ENCODE results near the gene ACSS2.

ACSS2 gene

DNA sequence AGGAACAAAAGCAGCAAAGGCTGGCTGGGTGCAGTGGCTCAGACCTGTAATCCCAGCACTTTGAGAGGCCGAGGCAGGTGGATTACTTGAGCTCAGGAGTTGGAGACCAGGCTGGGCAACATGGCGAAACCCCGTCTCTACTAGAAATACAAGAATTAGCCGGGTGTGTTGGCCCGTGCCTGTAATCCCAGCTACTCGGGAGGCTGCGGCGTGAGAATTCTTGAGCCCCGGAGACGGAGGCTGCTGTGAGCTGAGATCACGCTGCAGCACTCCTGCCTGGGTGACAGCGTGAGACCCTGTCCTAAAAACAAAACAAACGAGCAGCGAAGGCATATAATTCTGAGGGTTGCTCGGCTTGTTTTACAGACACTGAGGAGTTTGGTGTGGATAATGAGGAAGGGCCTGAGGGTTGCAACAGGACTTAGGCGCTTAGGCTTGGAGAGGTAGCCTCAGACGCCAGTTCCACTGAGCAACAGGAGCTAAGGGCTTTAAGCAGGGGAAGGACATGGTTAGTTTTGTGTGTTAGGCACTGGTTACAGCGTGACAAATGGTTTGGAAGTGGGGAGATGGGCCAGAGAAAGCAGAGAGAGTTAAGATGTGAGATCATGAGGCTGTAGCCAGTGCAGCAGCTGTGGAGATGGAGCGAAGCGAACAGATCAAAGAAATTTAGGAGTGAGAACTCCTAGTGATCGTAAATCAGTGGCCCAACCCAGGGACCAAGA, 80.5 kb downstream of the ACSS2 start:
- no peak overlapping the region for H3K4me3 ChIP-seq (ENCODE audit: low read depth, low read length)
- TF ChIP-seq, protein P1, sequence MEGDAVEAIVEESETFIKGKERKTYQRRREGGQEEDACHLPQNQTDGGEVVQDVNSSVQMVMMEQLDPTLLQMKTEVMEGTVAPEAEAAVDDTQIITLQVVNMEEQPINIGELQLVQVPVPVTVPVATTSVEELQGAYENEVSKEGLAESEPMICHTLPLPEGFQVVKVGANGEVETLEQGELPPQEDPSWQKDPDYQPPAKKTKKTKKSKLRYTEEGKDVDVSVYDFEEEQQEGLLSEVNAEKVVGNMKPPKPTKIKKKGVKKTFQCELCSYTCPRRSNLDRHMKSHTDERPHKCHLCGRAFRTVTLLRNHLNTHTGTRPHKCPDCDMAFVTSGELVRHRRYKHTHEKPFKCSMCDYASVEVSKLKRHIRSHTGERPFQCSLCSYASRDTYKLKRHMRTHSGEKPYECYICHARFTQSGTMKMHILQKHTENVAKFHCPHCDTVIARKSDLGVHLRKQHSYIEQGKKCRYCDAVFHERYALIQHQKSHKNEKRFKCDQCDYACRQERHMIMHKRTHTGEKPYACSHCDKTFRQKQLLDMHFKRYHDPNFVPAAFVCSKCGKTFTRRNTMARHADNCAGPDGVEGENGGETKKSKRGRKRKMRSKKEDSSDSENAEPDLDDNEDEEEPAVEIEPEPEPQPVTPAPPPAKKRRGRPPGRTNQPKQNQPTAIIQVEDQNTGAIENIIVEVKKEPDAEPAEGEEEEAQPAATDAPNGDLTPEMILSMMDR (IDR thresholded peaks at IDR 0.05; ENCODE audit: low read depth, low read length) = no peak

DNA sequence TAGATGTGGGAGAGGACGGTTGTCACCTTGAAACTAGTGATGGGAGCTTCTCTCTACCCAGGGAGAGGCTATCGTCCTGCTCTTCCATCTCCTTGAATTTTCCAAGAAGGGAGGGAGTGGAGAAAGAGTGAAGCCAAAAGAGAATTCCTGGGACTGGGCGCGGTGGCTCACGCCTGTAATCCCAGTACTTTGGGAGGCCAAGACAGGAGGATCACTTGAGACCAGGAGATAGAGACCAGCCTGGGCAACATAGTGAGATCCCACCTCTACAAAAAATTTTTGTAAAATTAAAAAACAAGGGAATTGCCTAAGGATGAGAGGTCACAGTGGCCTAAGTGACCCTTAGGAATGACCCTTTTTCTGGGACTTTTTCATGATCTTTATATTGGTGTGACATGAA, 88.1 kb downstream of the ACSS2 start:
- no peak overlapping the region for H3K4me3 ChIP-seq (ENCODE audit: low read depth, low read length)

DNA sequence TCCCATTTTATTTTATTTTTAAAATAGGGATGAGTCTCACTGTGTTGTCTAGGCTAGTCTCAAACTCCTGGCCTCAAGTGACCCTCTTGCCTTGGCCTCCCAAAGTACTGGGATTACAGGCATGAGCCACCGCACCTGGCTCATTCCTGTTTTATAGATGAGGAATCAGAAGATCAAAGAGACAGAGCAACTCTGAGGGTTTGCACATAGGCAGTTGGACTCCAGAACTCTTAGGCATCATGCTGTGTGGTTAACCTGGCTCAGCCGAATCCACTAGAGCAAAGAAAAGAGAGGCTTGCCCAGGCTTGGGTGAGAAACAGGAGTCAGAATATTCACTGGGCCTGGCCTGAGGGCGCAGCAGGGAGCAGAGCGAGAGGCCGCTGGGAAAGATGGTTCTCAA, 88.6 kb downstream of the ACSS2 start:
- TF ChIP-seq, protein P1 (IDR thresholded peaks at IDR 0.05; ENCODE audit: low read depth, low read length) = no peak

More for the DNA sequence above, 88.1 kb downstream of the ACSS2 start:
- TF ChIP-seq, protein P1 (IDR thresholded peaks at IDR 0.05; ENCODE audit: low read depth, low read length) = no peak

DNA sequence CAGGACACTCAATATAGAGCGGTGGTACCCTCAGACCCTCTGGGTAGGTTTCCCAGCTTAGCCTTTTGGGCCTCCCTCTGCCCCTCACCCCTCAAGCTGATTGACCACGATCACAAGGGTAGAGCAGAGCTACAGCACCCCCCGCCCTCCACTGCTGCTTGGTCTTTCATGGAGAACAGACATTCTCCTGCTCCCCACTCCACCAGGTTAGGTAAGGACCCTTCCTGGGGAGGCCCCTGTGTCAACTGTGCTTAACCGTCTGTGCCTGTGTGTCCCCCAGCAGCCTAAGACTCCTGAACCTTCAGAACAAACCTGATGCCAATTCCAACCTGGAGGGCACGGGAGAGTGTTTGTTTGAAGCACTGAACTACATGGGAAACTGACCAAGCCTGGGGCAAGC, 91.0 kb downstream of the ACSS2 start:
- TF ChIP-seq, protein P1 (IDR thresholded peaks at IDR 0.05; ENCODE audit: low read depth, low read length) = no peak
- no peak overlapping the region for H3K4me3 ChIP-seq (ENCODE audit: low read depth, low read length)

More for the DNA sequence above, 88.6 kb downstream of the ACSS2 start:
- H3K4me3 ChIP-seq (ENCODE audit: low read depth, low read length) = no peak overlapping the region

DNA sequence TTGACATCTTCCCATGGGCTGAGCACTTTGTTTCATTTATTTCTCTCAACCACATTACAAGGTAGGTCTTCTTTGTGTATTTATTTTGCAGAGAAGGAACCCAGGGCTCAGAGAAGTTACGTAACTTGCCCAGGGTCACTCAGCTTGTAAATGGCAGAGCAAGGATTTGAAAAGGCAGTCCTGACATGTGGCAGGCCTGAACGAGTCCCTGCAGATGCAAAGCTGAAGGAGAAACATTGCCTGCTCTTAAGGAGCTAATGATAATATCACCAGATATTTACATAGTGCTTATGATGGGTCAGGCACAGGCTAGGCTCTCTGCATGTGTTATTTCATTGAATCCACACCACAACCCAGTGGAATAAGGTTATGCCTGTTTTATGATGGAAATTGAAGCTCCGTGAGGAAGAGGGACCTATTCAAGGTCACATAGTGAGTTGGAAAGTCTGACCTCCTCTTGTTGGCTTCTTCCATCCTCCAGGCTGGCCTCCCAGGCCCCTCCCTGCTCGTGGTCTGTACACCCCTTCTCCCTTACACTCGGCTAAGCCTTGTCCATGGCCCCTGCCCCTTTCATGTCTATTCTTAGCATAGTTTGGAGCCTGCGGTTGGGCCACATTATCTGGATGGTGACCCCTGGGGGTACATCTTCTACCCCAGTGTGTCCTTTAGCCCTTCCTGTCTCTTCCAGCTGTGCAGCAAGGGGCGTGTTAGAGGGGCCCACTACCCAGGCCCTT, 91.8 kb downstream of the ACSS2 start:
- TF ChIP-seq, protein P1 (IDR thresholded peaks at IDR 0.05; ENCODE audit: low read depth, low read length) = no peak
- H3K4me3 ChIP-seq (ENCODE audit: low read depth, low read length) = no peak overlapping the region

DNA sequence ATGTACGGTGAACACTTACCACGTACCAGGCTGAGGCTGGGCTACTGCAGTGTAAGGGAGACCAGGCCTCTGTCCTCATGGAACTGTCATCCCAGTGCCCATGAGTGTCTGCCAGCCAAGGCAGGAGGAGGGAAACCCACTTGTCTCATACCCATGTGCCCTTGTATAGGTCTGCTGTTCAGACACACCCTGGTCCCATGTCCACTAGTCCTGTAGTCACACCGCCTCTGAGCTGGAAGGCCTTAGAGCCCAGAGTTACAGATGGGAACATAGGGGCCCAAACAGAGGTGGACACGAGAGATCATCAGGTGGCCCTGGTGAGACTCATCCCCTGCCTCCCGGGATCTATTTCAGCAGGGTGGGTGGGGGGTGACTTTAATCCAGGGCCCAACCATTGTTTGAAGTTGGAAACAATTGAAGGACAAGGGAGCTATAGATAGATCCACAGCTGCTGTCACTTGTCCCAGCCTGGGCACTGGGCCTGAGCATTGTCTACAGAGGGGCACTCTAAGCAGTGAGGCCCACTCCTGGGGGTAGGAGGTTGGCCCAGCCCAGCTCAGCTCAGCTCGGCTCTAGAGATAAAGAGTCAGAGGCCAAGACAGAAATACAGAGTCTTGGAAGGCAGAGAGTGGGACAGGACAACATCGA, 93.9 kb downstream of the ACSS2 start:
- TF ChIP-seq, protein P1 (IDR thresholded peaks at IDR 0.05; ENCODE audit: low read depth, low read length) = no peak
- H3K4me3 ChIP-seq (ENCODE audit: low read depth, low read length) = no peak overlapping the region

All from WI38 (cell line).